ENCODE measurements around the gene CSMD2.

CSMD2 gene

DNA sequence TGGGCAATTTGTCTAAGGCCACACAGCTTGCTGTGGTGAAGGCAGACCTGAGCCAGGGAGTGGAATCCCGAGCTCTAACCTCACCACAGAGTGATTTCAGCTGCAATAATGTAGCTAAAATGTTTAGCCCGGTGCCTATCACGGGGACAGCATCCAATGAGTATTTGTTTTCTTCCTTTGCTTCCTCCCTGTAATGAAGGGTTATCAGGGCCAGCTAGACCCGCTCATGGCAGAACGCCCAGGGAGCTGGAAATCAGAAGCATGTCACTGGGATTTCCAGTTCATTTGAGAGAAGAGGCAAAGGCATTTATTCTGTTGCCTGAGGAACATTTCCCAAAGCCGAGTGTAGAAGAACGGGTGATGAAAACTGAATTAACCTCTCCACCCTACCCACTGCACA, 509.5 kb downstream of the CSMD2 start:
- no peaks in the 10 kb centered on the region for H3K27me3 ChIP-seq
- no peak for TF ChIP-seq Cebpa-rat (IDR thresholded peaks at IDR 0.05)
- no peak overlapping the region for H3K27ac ChIP-seq
- H3K4me3 ChIP-seq, result no peak overlapping the region
- H3K36me3 ChIP-seq, result no peaks in the 10 kb centered on the region
- H3K9ac ChIP-seq, result no peak overlapping the region
- no peaks in the 10 kb centered on the region for H4K20me1 ChIP-seq
- H3K4me2 ChIP-seq, result no peak overlapping the region
- H3K4me1 ChIP-seq, result peaks cover 7% of the 10 kb centered on the region; the same call in 1 of the 2 replicates
- H3K9me3 ChIP-seq, result no peaks in the 10 kb centered on the region

DNA sequence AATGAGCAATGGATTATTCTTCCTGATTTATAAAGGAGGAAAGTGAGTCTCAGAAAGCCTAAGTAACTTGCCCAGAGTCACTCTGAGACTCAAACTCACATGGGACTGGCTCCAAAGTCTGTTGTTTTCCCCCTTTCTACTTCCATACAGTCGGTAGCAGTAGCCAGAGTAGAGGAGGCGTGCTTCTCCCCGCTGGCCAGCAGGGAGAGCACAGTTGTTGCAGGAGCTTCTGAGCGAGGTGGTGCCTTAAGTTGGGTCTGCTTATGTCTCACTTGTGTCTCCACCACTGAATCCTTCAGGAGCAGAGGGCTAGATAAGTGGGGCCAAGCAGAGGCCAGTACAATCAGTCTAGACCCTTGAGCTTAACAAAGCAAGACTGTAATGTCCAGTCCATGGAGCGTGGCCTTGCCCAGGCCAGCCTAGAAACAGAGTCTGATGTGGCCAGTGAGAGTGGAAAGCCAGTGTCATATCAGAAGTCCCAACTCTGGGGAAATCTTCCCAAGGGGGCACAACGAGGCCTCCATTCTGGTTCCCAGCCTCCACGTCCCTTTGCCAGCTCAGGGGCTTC, 510.7 kb downstream of the CSMD2 start:
- Histone ChIP-seq H3K9me3 (no peaks in the 10 kb centered on the region), H3K9ac (no peak overlapping the region), H3K4me1 (peaks cover 7% of the 10 kb centered on the region; the same call in 1 of the 2 replicates), H4K20me1 (no peaks in the 10 kb centered on the region), H3K4me3 (no peak overlapping the region), H3K27ac (no peak overlapping the region), H3K4me2 (no peak overlapping the region), H3K36me3 (no peaks in the 10 kb centered on the region), H3K27me3 (no peaks in the 10 kb centered on the region)
- TF ChIP-seq Cebpa-rat (IDR thresholded peaks at IDR 0.05), result no peak

DNA sequence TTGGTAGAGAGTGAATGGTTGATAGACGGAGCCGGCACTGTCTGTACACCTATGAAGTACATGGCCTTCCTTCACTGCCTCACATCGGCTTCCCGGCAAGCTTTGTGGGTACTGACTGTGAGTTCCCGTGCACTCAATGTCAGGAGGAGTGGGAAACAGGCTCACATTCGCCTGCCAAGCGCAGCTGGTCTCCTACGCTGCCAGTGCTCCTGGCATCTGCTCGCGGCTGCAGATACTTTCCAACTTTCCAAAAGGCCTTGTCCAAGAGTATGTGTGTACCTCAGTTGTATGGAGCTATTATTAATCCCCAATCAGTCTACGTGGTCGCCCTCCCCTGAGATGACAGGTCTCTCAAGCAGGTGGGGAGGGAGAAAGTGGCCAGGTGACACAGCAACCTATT, 511.8 kb downstream of the CSMD2 start:
- H3K27me3 ChIP-seq, result no peaks in the 10 kb centered on the region
- H3K9ac ChIP-seq, result no peak overlapping the region

DNA sequence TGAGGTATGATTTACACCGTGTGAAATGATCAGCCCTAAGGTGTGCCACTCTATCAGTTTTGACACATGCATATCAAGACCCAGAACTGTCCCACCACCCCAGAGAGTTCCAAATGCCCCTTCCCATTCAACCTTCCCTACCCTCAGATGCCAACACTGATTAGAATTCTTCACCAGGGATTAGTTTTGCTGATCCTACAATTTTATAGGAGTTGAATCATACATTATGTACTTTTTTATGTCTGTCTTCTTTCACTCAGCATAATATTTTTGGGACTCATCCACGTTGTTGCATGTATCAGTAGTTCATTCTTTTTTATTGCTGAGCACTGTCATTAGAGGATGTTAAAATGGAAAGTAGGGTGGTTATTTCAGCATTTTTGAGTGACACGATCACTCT, 514.3 kb downstream of the CSMD2 start:
- Histone ChIP-seq H4K20me1 (no peaks in the 10 kb centered on the region), H3K27ac (no peak overlapping the region), H3K4me3 (no peak overlapping the region), H3K9ac (no peak overlapping the region), H3K4me1 (no peaks in the 10 kb centered on the region), H3K27me3 (no peaks in the 10 kb centered on the region), H3K4me2 (no peak overlapping the region), H3K36me3 (no peaks in the 10 kb centered on the region), H3K9me3 (peaks cover 4% of the 10 kb centered on the region; the same call in 1 of the 2 replicates)
- no peak for TF ChIP-seq Cebpa-rat (IDR thresholded peaks at IDR 0.05)

More for the DNA sequence above, 511.8 kb downstream of the CSMD2 start:
- no peaks in the 10 kb centered on the region for H4K20me1 ChIP-seq
- no peak for TF ChIP-seq Cebpa-rat (IDR thresholded peaks at IDR 0.05)
- no peak overlapping the region for H3K4me3 ChIP-seq
- peaks cover 3% of the 10 kb centered on the region; the same call in 1 of the 2 replicates for H3K9me3 ChIP-seq
- H3K4me1 ChIP-seq, result peaks cover 7% of the 10 kb centered on the region; the same call in 1 of the 2 replicates
- H3K36me3 ChIP-seq, result no peaks in the 10 kb centered on the region
- no peak overlapping the region for H3K27ac ChIP-seq
- H3K4me2 ChIP-seq, result no peak overlapping the region

DNA sequence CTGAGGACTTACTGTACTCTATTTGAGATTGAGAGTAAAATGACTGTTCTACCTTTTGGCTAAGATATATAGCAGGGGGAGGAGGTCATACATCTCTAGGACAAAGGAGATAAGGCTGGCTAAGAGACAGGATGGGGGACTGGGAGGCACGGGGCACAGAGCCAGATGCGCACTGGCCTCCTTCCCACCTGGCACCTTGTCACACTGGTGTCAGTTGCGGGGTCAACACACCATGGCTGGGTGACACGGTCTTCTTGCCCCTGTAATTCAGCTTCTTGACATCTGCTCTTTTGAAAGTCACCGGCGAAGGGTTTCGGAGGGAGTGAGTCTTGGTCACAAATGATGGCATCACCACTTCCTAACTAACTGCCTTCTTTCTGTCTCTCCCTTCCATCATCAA, 515.3 kb downstream of the CSMD2 start:
- Histone ChIP-seq H3K4me1 (no peaks in the 10 kb centered on the region), H3K36me3 (no peaks in the 10 kb centered on the region), H3K4me3 (no peak overlapping the region), H3K27me3 (no peaks in the 10 kb centered on the region), H3K27ac (no peak overlapping the region), H3K9ac (no peak overlapping the region), H4K20me1 (no peaks in the 10 kb centered on the region), H3K9me3 (peaks cover 4% of the 10 kb centered on the region; the same call in 1 of the 2 replicates), H3K4me2 (no peak overlapping the region)
- no peak for TF ChIP-seq Cebpa-rat (IDR thresholded peaks at IDR 0.05)

DNA sequence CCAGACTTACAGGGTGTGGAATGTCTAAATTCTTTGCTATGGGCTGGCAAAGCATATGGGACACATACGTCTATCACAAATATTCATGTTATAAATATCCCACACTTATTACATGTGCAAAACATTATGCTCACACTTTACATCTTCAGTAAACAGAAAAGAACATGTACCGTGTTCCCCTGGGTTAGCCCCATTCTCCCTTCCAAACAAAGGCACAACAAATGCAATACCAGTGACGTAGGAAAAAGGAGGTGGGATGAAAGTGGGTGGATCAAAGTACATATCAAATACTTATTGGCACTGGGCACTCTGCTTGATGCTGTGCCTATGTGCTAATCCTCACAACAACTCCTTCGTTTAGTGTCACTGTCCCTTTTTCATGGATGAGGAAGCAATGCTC, 521.8 kb downstream of the CSMD2 start:
- Histone ChIP-seq H3K27ac (no peak overlapping the region), H3K4me2 (no peak overlapping the region), H3K27me3 (no peaks in the 10 kb centered on the region), H3K4me1 (peaks cover 5% of the 10 kb centered on the region; the same call in 1 of the 2 replicates), H3K36me3 (no peaks in the 10 kb centered on the region), H3K4me3 (no peak overlapping the region), H3K9me3 (peaks cover 1% of the 10 kb centered on the region; the same call in 1 of the 2 replicates), H3K9ac (no peak overlapping the region), H4K20me1 (no peaks in the 10 kb centered on the region)
- TF ChIP-seq Cebpa-rat (IDR thresholded peaks at IDR 0.05), result no peak

DNA sequence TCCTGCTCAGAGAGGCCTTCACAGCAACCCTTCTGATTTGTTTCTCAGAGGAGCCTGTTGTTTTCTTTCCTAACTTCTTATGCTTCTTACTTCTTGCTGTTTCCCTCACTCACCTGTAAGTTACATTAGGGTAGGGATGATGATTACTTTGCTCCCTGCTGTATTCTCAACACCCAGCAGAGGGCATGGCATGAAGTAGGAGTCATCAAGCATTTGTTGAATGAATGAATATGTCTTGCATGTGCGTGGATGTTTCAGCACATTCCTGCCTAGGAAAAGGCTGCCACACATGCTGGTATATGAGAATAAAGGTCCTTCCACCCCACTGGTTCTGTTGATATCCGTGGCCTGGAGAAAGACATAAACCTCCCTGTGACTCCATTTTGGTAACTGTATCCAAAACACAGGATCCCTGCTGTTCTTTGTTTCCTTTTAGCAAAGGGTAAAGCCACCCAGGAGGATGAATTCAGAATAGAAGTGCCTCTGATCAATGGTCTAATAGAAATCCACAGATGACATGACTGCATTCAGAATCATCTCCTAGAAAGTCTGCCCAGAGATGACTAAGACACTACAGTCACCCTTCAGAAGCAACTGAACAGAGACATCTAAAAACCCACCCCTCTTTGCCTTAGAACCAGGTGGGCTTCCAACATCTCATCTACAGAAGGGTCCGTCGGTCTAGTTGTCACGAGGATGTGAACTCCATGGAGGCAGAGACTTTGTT, 523.8 kb downstream of the CSMD2 start:
- Histone ChIP-seq H3K9me3 (no peaks in the 10 kb centered on the region), H3K4me3 (no peak overlapping the region), H3K9ac (no peak overlapping the region), H3K27ac (no peak overlapping the region), H3K4me2 (no peak overlapping the region), H3K27me3 (no peaks in the 10 kb centered on the region), H3K4me1 (peaks cover 5% of the 10 kb centered on the region; the same call in 1 of the 2 replicates), H3K36me3 (no peaks in the 10 kb centered on the region), H4K20me1 (no peaks in the 10 kb centered on the region)
- TF ChIP-seq Cebpa-rat (IDR thresholded peaks at IDR 0.05), result no peak

DNA sequence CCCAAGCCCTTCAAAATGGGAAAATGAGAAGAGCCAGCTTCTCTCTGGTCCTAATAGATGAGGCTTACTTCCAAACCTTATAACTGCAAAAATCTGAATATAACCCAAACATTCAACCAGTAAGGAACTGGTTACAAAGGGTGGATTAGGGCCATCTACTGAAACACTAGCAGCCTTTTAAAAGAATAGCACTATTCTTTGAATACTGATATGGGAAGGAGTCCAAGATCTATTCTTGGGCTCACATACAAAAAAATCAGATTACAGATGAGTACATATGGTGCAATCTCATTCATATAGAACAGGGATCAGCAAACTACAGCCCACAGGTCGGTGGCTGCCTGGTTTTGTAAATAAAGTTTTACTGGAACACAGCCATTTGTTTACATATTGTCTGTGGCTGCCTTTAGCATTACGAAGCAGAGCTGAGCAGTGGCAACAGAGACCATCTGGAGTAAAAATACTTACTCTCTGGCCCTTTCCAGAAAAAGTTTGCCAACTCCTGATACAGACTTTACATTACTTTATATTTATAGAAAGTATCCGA, 524.8 kb downstream of the CSMD2 start:
- peaks cover 5% of the 10 kb centered on the region; the same call in 1 of the 2 replicates for H3K4me1 ChIP-seq
- H3K4me2 ChIP-seq, result no peak overlapping the region
- no peaks in the 10 kb centered on the region for H4K20me1 ChIP-seq
- H3K27me3 ChIP-seq, result no peaks in the 10 kb centered on the region
- no peak overlapping the region for H3K9ac ChIP-seq
- no peak overlapping the region for H3K27ac ChIP-seq
- no peak for TF ChIP-seq Cebpa-rat (IDR thresholded peaks at IDR 0.05)
- H3K4me3 ChIP-seq, result no peak overlapping the region
- H3K36me3 ChIP-seq, result no peaks in the 10 kb centered on the region
- H3K9me3 ChIP-seq, result no peaks in the 10 kb centered on the region

DNA sequence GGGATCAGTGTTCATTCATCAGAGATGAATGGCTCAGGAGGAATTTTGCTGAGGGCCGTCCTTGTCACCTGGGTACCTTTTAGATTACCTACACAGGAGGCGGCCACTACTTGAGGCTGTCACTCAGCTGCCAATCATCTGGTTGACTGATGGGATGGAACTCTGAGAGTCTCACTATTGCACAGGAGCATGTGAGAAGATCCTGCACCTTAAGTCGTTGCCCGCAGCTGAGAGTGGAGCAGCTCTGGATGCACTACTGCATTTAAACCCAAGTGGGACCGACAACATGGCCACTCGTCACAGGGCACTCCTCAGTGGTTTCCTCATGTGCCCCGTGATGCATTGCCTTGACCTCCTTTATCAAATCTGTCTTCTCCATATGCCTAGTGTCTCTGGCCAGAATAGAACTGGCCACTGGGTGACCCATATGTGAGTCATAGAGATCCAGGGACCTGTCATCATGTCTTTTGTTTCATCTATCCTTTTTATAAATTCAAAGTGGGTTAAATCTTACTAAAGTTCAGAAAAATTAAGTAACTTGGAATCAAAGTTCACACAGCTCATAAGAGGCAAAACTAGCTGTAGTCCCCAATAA, 527.1 kb downstream of the CSMD2 start:
- Histone ChIP-seq H3K36me3 (no peaks in the 10 kb centered on the region), H3K9ac (no peak overlapping the region), H3K4me3 (no peak overlapping the region), H3K4me2 (no peak overlapping the region), H3K27me3 (no peaks in the 10 kb centered on the region), H4K20me1 (no peaks in the 10 kb centered on the region), H3K27ac (no peak overlapping the region), H3K4me1 (peaks cover 5% of the 10 kb centered on the region; the same call in 1 of the 2 replicates), H3K9me3 (no peaks in the 10 kb centered on the region)
- TF ChIP-seq Cebpa-rat (IDR thresholded peaks at IDR 0.05), result no peak

DNA sequence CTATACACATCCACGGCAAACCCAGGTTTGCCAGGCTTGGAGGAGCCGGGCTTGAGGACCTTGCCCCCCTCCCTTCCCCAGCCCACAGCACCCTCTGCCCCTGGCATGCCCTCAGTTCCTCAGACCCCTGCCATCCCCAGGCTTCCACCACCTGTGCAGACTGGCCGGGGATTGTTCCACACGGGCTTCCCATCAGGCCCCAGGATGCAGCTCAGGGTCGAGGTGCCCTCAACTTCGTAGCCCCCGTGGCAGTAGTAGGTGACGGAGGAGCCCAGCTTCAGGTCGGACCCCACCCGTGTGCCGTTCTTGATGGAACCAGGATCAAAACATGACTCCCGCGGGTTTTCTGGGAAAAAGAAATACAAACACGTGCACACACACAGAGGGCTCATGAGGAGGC, 528.8 kb downstream of the CSMD2 start:
- H3K4me2 ChIP-seq, result no peak overlapping the region
- H4K20me1 ChIP-seq, result no peaks in the 10 kb centered on the region
- H3K36me3 ChIP-seq, result no peaks in the 10 kb centered on the region
- no peaks in the 10 kb centered on the region for H3K9me3 ChIP-seq
- H3K4me3 ChIP-seq, result no peak overlapping the region
- TF ChIP-seq Cebpa-rat (IDR thresholded peaks at IDR 0.05), result no peak
- H3K27ac ChIP-seq, result no peak overlapping the region
- no peak overlapping the region for H3K9ac ChIP-seq
- no peaks in the 10 kb centered on the region for H3K27me3 ChIP-seq
- H3K4me1 ChIP-seq, result no peaks in the 10 kb centered on the region
